Stimulated activated CD4-positive, alpha-beta T cell treated with anti-CD3 and anti-CD28 coated beads, Interleukin-4, amount 100 ng/mL, for 4 hours (primary cell): ENCODE results near the gene KIF23.

ENCODE experiments used
- DNase-seq, 2 experiments: peaks; one replicate each; pipeline ENCODE4 v3.0.0-alpha.2; 2020

Gene KIF23

GRCh38 chr15:69395460-69395859 lies 18.7 kb upstream of the KIF23 start:
- DNase-seq: no peak

DNA sequence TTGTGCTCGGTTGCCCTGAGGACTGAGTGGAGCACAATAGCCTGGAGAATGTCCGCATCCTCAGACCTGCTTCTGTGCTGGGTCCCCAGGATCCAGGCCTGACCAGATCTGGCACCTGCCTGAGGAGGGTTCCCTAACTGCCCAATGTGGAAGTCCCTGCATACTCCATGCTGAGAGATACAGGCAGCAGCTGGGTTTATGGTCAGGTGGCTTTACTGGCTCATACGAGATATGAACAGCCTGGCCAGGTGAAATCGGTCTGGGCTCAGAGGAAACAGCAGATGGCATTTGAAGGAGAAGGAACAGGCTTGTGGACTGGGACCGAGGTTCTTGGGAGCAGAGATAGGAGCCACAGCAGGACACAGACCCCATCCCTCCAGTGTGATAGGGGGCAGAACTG lies 18.2 kb upstream of the KIF23 start:
- DNase-seq: no peak

DNA sequence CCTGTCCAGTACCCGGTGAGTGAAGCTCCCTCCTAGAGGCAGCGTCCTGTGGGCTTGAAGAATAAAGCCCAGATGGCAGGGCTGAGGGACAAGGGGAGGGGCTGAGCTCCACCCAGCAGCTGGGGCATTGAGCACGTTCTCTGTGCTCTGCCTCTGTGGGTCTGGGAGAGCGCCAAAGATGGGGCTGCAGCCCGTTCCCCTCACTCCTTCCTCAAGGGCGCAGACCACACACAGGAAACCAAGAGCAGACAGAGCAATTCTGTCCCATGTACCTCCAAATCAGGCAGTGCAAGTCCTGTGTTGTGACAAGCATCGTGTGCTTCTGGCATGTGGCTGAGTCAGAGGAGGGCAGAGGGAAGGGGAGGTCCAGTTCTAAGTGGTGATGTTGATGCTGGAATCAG lies 15.7 kb upstream of the KIF23 start:
- no peak for DNase-seq

- peak in 1 of 2 experiments; percentile 8 for DNase-seq
These were observed 13.3 kb upstream of the KIF23 start for GRCh38 chr15:69400850-69401249.

GRCh38 chr15:69402816-69403215 lies 11.3 kb upstream of the KIF23 start:
- no peak for DNase-seq

GRCh38 chr15:69403594-69403993 lies 10.6 kb upstream of the KIF23 start:
- no peak for DNase-seq

- no peak for DNase-seq
These were observed 9.0 kb upstream of the KIF23 start for GRCh38 chr15:69405110-69405509.

- DNase-seq: no peak
These were observed 6.3 kb upstream of the KIF23 start for GRCh38 chr15:69407719-69408400.

GRCh38 chr15:69408841-69409240 lies 5.3 kb upstream of the KIF23 start:
- no peak for DNase-seq

DNA sequence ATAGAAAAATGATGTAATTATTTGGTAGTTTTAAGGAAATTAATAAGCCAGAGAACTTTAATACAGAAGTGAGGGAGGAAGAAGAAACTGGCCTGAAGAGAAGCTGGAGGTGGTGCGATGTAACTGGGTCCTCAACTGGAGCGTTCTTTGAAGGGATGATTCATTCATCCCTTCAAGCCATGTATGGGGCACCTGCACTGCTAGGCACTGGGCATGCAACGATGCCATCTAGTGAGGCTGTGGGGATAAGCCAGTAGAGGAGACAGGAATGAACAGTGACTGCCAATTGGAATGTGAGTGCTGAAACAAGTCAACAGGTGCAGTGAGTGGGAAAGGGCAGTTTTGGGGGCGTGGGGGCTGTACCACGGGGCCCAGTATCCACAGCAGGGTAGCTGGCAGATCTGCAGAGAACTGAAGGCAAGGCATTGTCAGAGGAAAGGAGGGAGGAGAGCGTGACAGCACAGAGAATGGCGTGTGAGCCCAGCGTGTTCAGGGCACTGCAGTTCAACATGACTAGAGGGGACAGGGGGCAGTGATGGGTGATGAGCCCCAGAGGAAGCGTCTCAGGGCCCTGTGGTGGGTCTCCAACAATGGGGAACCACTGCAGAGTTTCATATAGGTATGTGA lies 3.8 kb upstream of the KIF23 start:
- peak; percentile 11 to 41 for DNase-seq

DNA sequence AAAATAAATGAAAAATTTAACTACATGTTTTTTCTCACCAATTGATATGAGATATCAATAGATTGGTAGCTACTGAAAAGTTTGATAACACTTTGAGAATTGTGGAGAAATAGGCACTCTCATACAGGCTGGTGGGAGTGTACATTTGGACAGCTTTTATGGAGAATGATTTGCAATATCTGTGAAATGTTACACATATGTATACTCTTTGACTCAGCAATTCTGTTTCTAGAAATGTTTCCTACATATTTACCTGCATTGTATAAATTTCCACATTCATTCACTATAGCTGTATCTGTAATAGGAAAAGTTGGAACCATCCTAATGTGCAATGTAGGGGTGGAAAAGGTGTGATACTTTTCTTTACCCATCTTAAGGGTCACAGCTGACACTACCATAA lies 1.9 kb upstream of the KIF23 start:
- no peak for DNase-seq

DNA sequence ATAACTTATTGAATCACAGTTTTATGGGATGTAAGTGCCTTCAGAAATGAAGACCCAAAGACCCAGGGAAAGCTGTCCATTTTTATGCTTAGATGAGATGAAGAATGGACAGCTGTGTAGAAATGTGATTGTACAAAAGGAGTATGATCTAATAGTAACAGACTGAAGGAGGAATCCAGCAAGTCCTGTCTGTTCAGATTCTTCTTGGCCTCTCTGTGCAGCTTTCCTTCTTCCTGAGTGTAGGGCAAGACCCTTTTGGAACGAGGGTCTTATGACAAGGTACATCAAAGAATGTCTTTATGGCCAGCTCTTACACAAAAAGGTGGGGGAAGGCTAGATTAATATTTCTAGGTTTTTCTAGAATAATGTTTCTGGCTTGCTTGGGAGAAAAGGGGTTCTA lies 1.4 kb upstream of the KIF23 start:
- no peak for DNase-seq

DNA sequence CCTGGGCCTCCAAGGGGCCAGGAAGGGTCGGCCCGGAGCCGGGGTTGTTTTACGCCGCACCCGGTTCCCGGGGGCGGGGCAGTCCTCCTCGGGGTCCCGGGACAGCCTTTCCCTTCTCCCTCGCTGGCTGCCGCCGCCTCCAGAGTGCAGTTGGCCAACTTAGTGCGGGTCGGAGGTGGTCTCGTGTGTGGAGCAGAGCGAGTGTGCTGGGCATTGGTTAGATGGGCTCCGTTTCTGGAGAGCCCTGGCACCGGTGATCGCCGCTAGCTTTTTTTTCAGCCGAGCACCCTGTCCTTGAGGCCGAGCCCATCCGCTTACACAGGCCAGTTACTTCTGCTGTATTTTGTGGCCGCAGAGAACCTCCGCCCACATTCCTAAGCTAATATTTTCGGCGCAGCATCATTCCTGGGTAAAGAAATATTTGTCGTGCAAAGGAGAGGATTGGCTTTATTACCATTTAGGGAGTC lies 585 bp downstream of the KIF23 start:
- DNase-seq: peak in 1 of 2 experiments; percentile 7

DNA sequence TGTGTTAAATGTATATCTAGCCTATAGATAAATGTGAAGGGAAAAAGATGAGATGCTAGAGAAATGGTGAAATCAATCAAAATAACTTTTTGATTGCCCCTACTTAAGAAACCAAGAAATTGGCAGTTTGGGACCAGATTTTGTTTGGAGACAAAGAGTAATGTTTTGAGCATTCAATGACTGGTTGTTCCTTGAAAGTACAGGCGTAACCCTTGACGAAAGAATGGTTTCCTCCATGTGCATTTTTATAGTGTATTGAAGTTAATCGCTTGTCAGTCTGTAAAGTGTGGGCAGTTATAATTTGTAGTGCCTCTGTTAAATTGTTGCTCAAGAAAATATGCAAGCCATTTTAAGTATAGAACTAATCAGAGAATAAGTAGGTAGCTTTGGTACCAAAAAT lies 1.2 kb downstream of the KIF23 start:
- no peak for DNase-seq

- no peak for DNase-seq
These were observed 3.4 kb downstream of the KIF23 start for GRCh38 chr15:69417581-69417980.

DNA sequence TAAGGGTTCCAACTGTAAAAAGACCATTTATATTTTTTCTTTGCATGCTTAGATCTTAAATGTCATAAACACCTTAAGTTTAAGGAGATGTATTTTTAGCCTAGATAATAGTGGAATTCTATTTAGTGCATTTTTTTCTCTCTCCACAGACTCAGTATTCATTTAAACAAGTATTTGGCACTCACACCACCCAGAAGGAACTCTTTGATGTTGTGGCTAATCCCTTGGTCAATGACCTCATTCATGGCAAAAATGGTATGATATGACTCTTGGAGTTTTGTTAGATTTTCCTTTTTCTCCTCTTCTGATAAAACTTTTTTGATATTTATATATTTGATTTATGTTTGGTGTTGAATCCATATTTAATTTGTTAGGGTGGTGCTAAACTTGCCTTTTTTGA lies 7.3 kb downstream of the KIF23 start:
- DNase-seq: no peak

DNA sequence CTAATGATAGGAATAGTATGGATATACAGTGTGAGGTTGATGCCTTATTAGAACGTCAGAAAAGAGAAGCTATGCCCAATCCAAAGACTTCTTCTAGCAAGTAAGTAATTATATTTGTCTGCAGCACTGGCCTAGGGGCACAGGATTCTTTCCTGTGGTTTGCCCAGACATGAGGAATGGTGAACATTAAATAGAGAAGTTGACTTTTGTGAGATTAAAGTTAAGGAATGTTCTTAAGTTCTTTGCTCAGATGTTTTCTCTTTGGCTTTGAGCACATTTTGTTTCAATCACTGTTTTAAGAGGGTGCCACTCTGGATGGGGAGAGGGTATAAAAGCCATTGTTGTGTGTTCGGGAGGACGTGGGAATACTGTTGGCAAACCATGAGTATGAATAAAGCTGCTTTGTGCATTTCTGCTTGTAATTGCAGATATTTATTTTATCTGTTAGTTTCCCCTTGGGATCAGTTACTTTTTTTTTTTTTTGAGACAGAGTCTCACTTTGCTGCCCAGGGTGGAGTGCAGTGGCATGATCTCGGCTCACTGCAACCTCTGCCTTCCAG lies 8.3 kb downstream of the KIF23 start:
- DNase-seq: no peak

DNA sequence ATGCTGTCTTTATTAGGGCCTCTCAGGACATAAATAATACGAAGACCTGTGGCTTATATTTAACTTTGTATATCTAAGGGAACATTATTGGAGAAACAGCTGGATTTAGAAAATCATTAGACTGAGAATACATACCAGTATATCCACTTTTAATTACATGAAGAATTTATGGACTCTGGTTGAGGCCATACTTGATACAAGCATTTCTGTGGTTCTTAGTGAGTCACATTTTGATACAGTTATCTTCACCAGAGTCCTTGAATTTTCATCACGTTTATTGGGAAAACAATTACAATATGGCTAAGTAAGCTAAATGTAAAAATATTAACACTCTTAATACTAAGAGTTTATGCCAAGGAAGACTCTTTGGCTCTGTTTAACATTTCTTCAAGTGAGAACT lies 9.9 kb downstream of the KIF23 start:
- DNase-seq: no peak

- no peak for DNase-seq
These were observed 10.7 kb downstream of the KIF23 start for GRCh38 chr15:69424748-69425413.

GRCh38 chr15:69433831-69434230 lies 19.7 kb downstream of the KIF23 start:
- DNase-seq: no peak

GRCh38 chr15:69434238-69434637 lies 20.1 kb downstream of the KIF23 start:
- DNase-seq: no peak

- no peak for DNase-seq
These were observed 20.5 kb downstream of the KIF23 start for GRCh38 chr15:69434679-69435078.

DNA sequence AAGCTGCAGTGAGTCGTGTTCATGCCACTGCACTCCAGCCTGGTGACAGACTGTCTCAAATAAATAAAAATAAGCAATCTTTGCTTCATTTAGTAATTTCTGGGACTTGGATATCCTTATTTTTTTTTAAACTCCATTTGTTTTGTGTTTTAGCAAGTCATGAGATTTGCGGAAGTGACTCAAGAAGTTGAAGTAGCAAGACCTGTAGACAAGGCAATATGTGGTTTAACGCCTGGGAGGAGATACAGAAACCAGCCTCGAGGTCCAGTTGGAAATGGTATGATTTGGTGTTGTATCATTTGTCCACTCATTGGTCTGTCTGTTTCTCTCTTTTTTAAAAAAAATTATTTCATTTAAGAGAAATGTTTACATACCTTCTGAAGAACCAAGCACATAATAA lies 21.8 kb downstream of the KIF23 start:
- no peak for DNase-seq

DNA sequence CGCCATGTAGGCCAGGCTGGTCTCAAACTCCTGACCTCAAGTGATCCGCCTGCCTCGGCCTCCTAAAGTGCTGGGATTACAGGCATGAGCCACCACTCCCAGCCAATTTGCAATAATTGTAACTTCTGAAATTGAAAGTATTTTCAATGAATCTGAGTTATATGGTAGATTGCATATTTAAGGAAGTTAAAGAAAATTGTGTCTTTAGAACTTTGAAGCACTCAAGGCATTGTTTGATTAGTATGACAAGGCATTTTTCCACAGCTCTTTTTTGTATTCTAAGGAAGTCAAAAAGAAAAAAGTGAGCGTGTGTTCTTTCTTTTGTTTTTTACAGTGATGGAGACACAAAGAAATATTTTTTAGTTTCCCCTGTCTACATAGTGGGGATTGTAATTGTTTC lies 22.8 kb downstream of the KIF23 start:
- no peak for DNase-seq
